HepG2 (cell line): ENCODE data around the gene NME8. TPM values are rescaled to one million over a fixed set of nuclear protein-coding genes. Genes with fewer than 3 reads are reported as not detected.

Experiments used
- ATAC-seq: fragments of 200-7000 bp; cut with Tn5 transposase; 3 replicates; pipeline ENCODE4 v1.9.1; 2020; ENCODE audit warnings: mild to moderate bottlenecking, moderate library complexity
- BruUV-seq: library from RNA; stranded (reverse); fragments of 400-500 nt; replicated peaks from 2 replicates; lab custom pipeline; 2021; lab: Mats Ljungman, UMichigan
- CTCF ChIA-PET: fragments of 300-600 bp; formaldehyde crosslinking; extraction: SDS; loops from one replicate; lab custom pipeline; 2021; ENCODE audit warnings: low total read pairs, inconsistent platforms, low intra/inter-chr PET ratio; lab: Yijun Ruan, JAX
- POLR2A ChIA-PET: fragments of 350-600 bp; sonication (Branson Sonifier 250); formaldehyde crosslinking; loops from one replicate; lab custom pipeline; 2020; ENCODE audit warnings: antibody characterized with exemption, inconsistent platforms; lab: Yijun Ruan, JAX
- DNase-seq: peaks from one replicate; pipeline ENCODE4 v3.0.0-alpha.2; 2015; ENCODE audit warnings: low spot score
- FAIRE-seq: peaks from 3 replicates; lab custom pipeline; 2011; peaks lifted over from hg19 to GRCh38; lab: Jason Lieb, UNC
- H2AFZ ChIP-seq: one replicate; pipeline ENCODE4 v1.6.1; 2011; ENCODE audit warnings: low read length, inconsistent platforms
- H3K27ac ChIP-seq: fragments of 300-600 bp; 3 replicates; pipeline ENCODE4 v1.8.0; 2011; ENCODE audit warnings: mixed run types, mild to moderate bottlenecking, mixed read lengths, low read length, inconsistent platforms; ENCODE audit not compliant: insufficient read depth; ENCODE audit errors: extremely low read length
- H3K27me3 ChIP-seq, 2 experiments: fragments of 200-600 bp in 1 of 2; 2 replicates in 1 of 2; 3 replicates in 1 of 2; pipeline versions ENCODE4 v1.6.0 to v1.8.0; 2011; ENCODE audit warnings: low read length in 2 of 2, mild to moderate bottlenecking in 2 of 2, moderate library complexity in 2 of 2, inconsistent platforms in 1 of 2; ENCODE audit not compliant: insufficient read depth in 2 of 2, control insufficient read depth in 1 of 2
- H3K36me3 ChIP-seq, 2 experiments: fragments of 200-600 bp in 1 of 2; replicated peaks in 1 of 2; 2 replicates in 1 of 2; 3 replicates in 1 of 2; pipeline versions ENCODE4 v1.5.1 to v1.8.0; 2011; ENCODE audit warnings: low read length in 2 of 2, inconsistent platforms in 1 of 2; ENCODE audit not compliant: insufficient read depth in 2 of 2, control insufficient read depth in 1 of 2
- H3K4me1 ChIP-seq: 2 replicates; pipeline ENCODE4 v1.5.1; 2012; ENCODE audit warnings: low read length, inconsistent platforms; ENCODE audit not compliant: insufficient read depth
- H3K4me2 ChIP-seq: 2 replicates; pipeline ENCODE4 v1.6.0; 2011; ENCODE audit warnings: low read depth, low read length, inconsistent platforms
- H3K4me3 ChIP-seq, 3 experiments: fragments of 200-600 bp in 1 of 3; sonication (generic), shearing (Covaris generic) in 1 of 3; replicated peaks in 1 of 3; 2 replicates each; pipeline ENCODE4 v1.5.1; 2011 to 2016; ENCODE audit warnings: low read length in 3 of 3, inconsistent platforms in 2 of 3, low read depth in 2 of 3, mild to moderate bottlenecking in 2 of 3, control low read depth in 1 of 3, mixed read lengths in 1 of 3; ENCODE audit not compliant: insufficient read depth in 1 of 3
- H3K79me2 ChIP-seq: one replicate; pipeline ENCODE4 v1.6.1; 2011; ENCODE audit warnings: low read length, inconsistent platforms; ENCODE audit not compliant: insufficient read depth
- H3K9ac ChIP-seq: 2 replicates; pipeline ENCODE4 v1.6.0; 2011; ENCODE audit warnings: mild to moderate bottlenecking, low read depth, low read length, inconsistent platforms; ENCODE audit not compliant: insufficient read depth
- H3K9me3 ChIP-seq: 2 replicates; pipeline ENCODE4 v1.5.1; 2012; ENCODE audit warnings: mild to moderate bottlenecking, low read length
- H4K20me1 ChIP-seq: 2 replicates; pipeline ENCODE4 v1.6.0; 2011; ENCODE audit warnings: inconsistent platforms, mild to moderate bottlenecking, low read length, moderate library complexity; ENCODE audit not compliant: insufficient read depth
- CEBPB ChIP-seq: IDR thresholded peaks from 2 replicates; pipeline ENCODE4 v1.6.1; 2011; ENCODE audit warnings: low read depth, low read length, improper control_type of control experiment, borderline replicate concordance
- KMT2B ChIP-seq: IDR thresholded peaks from 2 replicates; pipeline ENCODE4 v1.6.1; 2016; ENCODE audit warnings: missing genetic modification reagents, missing compliant biosample characterization
- RCOR2 ChIP-seq: IDR thresholded peaks from 2 replicates; pipeline ENCODE4 v1.6.1; 2016; ENCODE audit warnings: missing biosample characterization, missing genetic modification reagents
- YEATS4 ChIP-seq: sonication (generic); formaldehyde crosslinking; IDR thresholded peaks from 2 replicates; pipeline ENCODE4 v1.4.0; 2020; ENCODE audit warnings: missing genetic modification reagents, borderline replicate concordance
- WGBS: methylation state at CpG from one replicate; pipeline ENCODE4 v1.1.6; 2017; ENCODE audit warnings: low lambda C conversion rate; 5-methylcytosine and 5-hydroxymethylcytosine counted together
- in situ Hi-C: cut with HindIII; loops from 2 replicates; pipeline ENCODE4 v1.10.0; 2017; ENCODE audit warnings: low pct_unique_long_range_greater_than_20kb; ENCODE audit not compliant: extremely low pct_ligation_motif_present
- intact Hi-C: fragments of 100-400 bp; cut with micrococcal nuclease; formaldehyde crosslinking; loops from one replicate; pipeline ENCODE4 v1.10.0; 2022; ENCODE audit not compliant: unreplicated experiment
- polyA plus RNA-seq, 8 experiments: library from polyadenylated mRNA; depleted of rRNA in 3 of 8; stranded (reverse) in 7 of 8; unstranded in 1 of 8; fragments of >200 nt; fragmentation: Illumina TruSeq in 4 of 8; extraction: Trizol in 4 of 8; gene quantifications; 2 replicates each; pipeline versions ENCODE4 v1.2.1 to v1.2.3, GENCODE V29; 2011 to 2016; ENCODE audit warnings: low read depth in 4 of 8, missing spikeins in 1 of 8, mixed read lengths in 1 of 8; ENCODE audit not compliant: insufficient read depth in 1 of 8
- total RNA-seq, 5 experiments: library from RNA; depleted of rRNA; stranded (reverse); fragments of >200 nt; fragmentation: Illumina TruSeq; extraction: Trizol; gene quantifications; 2 replicates each; pipeline ENCODE4 v1.2.3, GENCODE V29; 2016; ENCODE audit warnings: low read depth in 1 of 5
- TF ChIP-seq, protein P1 (sequence below): sonication (generic); formaldehyde crosslinking; IDR thresholded peaks from 2 replicates; pipeline ENCODE4 v1.4.0; 2020; ENCODE audit warnings: mild to moderate bottlenecking, low read depth, missing genetic modification reagents

The NME8 gene
- total and polyA plus RNA-seq, 2 of the 13 experiments (the other 11 are each of a cell fraction or from before 2014, with no cell fraction given) = not detected

DNA sequence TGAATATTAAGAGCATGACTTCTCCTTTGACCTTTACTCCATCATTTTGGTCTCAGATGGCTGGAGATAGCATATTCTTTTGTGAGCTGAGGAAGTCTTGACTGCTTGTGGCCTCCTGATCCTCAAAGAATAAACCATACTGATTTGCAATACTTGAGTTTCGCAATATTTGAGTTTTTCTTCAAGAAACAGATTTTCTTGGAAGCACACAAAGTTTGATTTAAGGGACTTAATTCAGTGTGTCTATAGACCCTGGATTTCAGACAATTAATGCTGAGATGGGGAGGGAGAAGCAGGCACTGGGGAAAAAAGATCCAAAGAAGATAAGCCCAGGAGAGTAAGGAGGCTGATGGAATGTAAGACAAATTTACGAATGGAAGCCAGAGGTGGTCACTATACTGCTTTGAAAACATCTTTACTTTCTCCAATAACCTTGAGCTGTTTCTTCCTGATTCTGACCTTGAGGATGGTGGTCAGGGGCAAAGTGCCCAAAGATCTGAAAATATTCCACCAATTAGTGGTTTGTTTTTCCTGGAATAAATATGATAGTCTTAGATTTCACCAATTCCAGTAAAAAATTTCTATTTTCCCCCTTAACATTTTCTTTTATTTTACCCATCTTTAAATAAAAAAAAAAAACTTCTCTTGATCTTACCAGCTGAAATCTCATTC lies 79.5 kb downstream of the NME8 start:
- no peak overlapping the region for H3K4me2 ChIP-seq
- ChIA-PET CTCF (no interaction called here), POLR2A (no interaction called here)
- H3K9me3 ChIP-seq = peaks cover 20% of the 10 kb centered on the region
- H4K20me1 ChIP-seq = no peaks in the 10 kb centered on the region
- no peak for DNase-seq
- no peak overlapping the region for H3K4me3 ChIP-seq
- H3K79me2 ChIP-seq = peaks cover 66% of the 10 kb centered on the region
- in situ Hi-C loops (no loop called here), intact Hi-C loops (loop anchor here (5.0 kb wide), 1 partner anchor 1866 kb away; no protein-coding TSS in a partner anchor)
- no peak overlapping the region for H3K9ac ChIP-seq
- TF ChIP-seq CEBPB = peak; percentile 78
- no peak for TF ChIP-seq RCOR2
- H3K27ac ChIP-seq = no peak overlapping the region
- ATAC-seq = no peak
- no peak for FAIRE-seq
- no TSS peak for BruUV-seq
- no peaks in the 10 kb centered on the region for H3K27me3 ChIP-seq
- 99% methylated on average over 2 of the region's 2 CpGs for WGBS
- peaks cover 3 to 9% of the 10 kb centered on the region in 2 experiments; a peak in 4 of 5 replicates for H3K36me3 ChIP-seq
- no peak overlapping the region for H2AFZ ChIP-seq
- peaks cover 45% of the 10 kb centered on the region for H3K4me1 ChIP-seq

DNA sequence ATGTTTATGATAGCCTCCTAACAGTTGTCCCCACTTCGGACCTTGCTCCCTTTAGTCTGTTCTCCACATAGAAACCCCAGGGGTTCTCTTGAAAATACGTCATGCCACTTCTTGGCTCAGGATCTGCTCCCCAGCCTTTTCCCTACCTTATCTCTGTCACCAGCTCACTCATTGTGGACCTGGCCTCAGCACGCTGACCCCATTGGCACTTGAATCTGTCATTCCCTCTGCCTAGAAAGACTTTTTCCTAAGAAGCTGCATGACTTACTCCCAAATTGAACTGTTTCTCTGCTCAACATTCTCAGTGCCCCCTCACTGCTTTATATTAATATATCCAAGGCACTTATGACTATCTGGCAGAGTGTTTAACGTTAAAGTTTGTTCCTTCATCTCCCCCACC lies 80.5 kb downstream of the NME8 start:
- no TSS peak for BruUV-seq
- no peak overlapping the region for H3K4me2 ChIP-seq

More for the DNA sequence above, 80.5 kb downstream of the NME8 start:
- Histone ChIP-seq H3K36me3 (peaks cover 1 to 9% of the 10 kb centered on the region in 2 experiments; a peak in 4 of 5 replicates), H3K9ac (no peak overlapping the region), H3K9me3 (peaks cover 20% of the 10 kb centered on the region), H3K4me1 (peaks cover 35% of the 10 kb centered on the region), H4K20me1 (no peaks in the 10 kb centered on the region), H2AFZ (no peak overlapping the region), H3K27me3 (no peaks in the 10 kb centered on the region), H3K4me3 (no peak overlapping the region), H3K79me2 (peaks cover 66% of the 10 kb centered on the region), H3K27ac (no peak overlapping the region)
- ATAC-seq (no peak), FAIRE-seq (no peak), DNase-seq (no peak)
- ChIA-PET CTCF (no interaction called here), POLR2A (interaction anchor here (0.8 kb wide), 1 partner anchor 14 kb away, joined by 3 read pairs; no protein-coding TSS in a partner anchor)
- TF ChIP-seq YEATS4 (CRISPR knock-in tag) (no peak), KMT2B (CRISPR knock-in tag) (no peak)
- TF ChIP-seq, protein P1, sequence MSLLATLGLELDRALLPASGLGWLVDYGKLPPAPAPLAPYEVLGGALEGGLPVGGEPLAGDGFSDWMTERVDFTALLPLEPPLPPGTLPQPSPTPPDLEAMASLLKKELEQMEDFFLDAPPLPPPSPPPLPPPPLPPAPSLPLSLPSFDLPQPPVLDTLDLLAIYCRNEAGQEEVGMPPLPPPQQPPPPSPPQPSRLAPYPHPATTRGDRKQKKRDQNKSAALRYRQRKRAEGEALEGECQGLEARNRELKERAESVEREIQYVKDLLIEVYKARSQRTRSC (CRISPR knock-in tag) = no peak
- intact Hi-C loops = loop anchor here (5.0 kb wide), 1 partner anchor 1867 kb away; no protein-coding TSS in a partner anchor
- in situ Hi-C loops = no loop called here
- 94% methylated on average over 4 of the region's 4 CpGs for WGBS
